Heart right ventricle (tissue), 16 donors: ENCODE measurements around the gene CYP4B1. TPM values are rescaled to one million over a fixed set of nuclear protein-coding genes. Genes with fewer than 3 reads are reported as not detected.

Experiments
- ATAC-seq, 8 donors: fragments of 200-7000 bp; cut with Tn5 transposase; one replicate each; pipeline ENCODE4 v1.9.1; 2020; ENCODE audit warnings: mild to moderate bottlenecking in 8 of 8, moderate library complexity in 8 of 8, moderate number of reproducible peaks in 1 of 8
- DNase-seq, 2 donors: peaks; one replicate each; pipeline ENCODE4 v3.0.0-alpha.2; 2020
- H3K27ac ChIP-seq, 10 donors: fragments of 200-600 bp; sonication (generic) in 2 of 10; one replicate each; pipeline versions ENCODE4 v1.5.0 to v1.8.0; 2020 to 2022; ENCODE audit warnings: mild to moderate bottlenecking in 3 of 10
- H3K27me3 ChIP-seq, 7 donors: fragments of 200-600 bp; one replicate each; pipeline ENCODE4 v1.8.0; 2021 to 2022; ENCODE audit warnings: mild to moderate bottlenecking in 2 of 7
- H3K36me3 ChIP-seq, 9 donors: fragments of 200-600 bp; sonication (generic) in 1 of 9; one replicate each; pipeline versions ENCODE4 v1.5.0 to v1.8.0; 2020 to 2022; ENCODE audit warnings: mild to moderate bottlenecking in 2 of 9
- H3K4me1 ChIP-seq, 9 donors: fragments of 200-600 bp; sonication (generic) in 1 of 9; one replicate each; pipeline versions ENCODE4 v1.5.0 to v1.8.0; 2020 to 2022; ENCODE audit warnings: mild to moderate bottlenecking in 4 of 9
- H3K4me3 ChIP-seq, 10 donors: fragments of 200-600 bp; sonication (generic) in 2 of 10; one replicate each; pipeline versions ENCODE4 v1.5.0 to v1.8.0; 2020 to 2022; ENCODE audit warnings: mild to moderate bottlenecking in 7 of 10, moderate library complexity in 2 of 10
- H3K9me3 ChIP-seq, 11 donors: fragments of 200-600 bp in 10 of 11; sonication (generic) in 2 of 11; one replicate each; pipeline versions ENCODE4 v1.5.0 to v1.8.0; 2013 to 2022; ENCODE audit warnings: mild to moderate bottlenecking in 2 of 11, control low read depth in 1 of 11, moderate library complexity in 1 of 11
- WGBS, 2 donors: extraction: QIAGEN DNeasy Blood & Tissue Kit; methylation state at CpG; one replicate each; pipeline ENCODE4 v1.1.7; 2013; ENCODE audit warnings: inconsistent platforms in 1 of 2; 5-methylcytosine and 5-hydroxymethylcytosine counted together
- intact Hi-C, 10 donors: fragments of 100-400 bp; cut with DNase I; formaldehyde crosslinking; loops; one replicate each; pipeline versions ENCODE4 v1.11.1 to v1.14.2; 2022
- polyA plus RNA-seq, 2 donors: library from polyadenylated mRNA; stranded (reverse); fragments of 200-250 nt; gene quantifications; one replicate each; pipeline ENCODE4 v1.2.3, GENCODE V29; 2013
- total RNA-seq, 10 donors: library from RNA; stranded (reverse); fragmentation: NEBNext Ultra II Directional in 3 of 10; extraction: Animal tissue kit (Norgen Biotek cat#: 25700) in 3 of 10; gene quantifications; one replicate each; pipeline versions ENCODE4 v1.2.1 to v1.2.4, GENCODE V29; 2021 to 2023
- TF ChIP-seq, protein P1 (sequence below), 9 donors: fragments of 200-600 bp; sonication (generic) in 2 of 9; IDR thresholded peaks; one replicate each; pipeline versions ENCODE4 v1.5.0 to v1.8.0; 2021 to 2022; ENCODE audit warnings: antibody characterized with exemption in 9 of 9, mild to moderate bottlenecking in 5 of 9, moderate library complexity in 1 of 9
- donor health status: Arrhythmogenic right ventricular cardiomyopathy.
- donor health status: ischemic (EF 13 %, LVEDD 7.1; RV severe dilation, severe dysfunction).
- donor health status: healthy with polysubstance abuse.
- donor health status: DM: no; HTN: yes; CAD: no.
- donor health status: DM: no; HTN: no; CAD: no.
- donor health status: ischemic (EF 25% LVEDD 6.9; RV normal size, moderate dysfunction).
- donor health status: ischemic (EF 25% LVEDD 5.7; RV mildly dilated, moderate dysfunction).
- donor health status: healthy.
- donor health status: DM: yes; HTN: yes; CAD: no.
- donor health status: Ischemic cardiomyopathy.
- donor health status: ischemic (EF 35%, LVEDD 5.7; RV mildly dilated, moderate dysfunction).
- donor health status: nonischemic (EF 11% LVEDD 7.7; RV severe dilation, severe dysfunction).
- donor health status: DM: yes; HTN: yes; CAD: no.
- donor health status: PGD.
- donor health status: ischemic (EF 29% LVEDD 5.4; RV normal size, mild dysfunction).
- donor health status: nonischemic (EF 23%, LVEDD 6.1; RV moderate dilation, normal function).

CYP4B1 gene
- total and polyA plus RNA-seq, 12 donors: 0.77 to 33.2 (median 6.3) TPM

DNA sequence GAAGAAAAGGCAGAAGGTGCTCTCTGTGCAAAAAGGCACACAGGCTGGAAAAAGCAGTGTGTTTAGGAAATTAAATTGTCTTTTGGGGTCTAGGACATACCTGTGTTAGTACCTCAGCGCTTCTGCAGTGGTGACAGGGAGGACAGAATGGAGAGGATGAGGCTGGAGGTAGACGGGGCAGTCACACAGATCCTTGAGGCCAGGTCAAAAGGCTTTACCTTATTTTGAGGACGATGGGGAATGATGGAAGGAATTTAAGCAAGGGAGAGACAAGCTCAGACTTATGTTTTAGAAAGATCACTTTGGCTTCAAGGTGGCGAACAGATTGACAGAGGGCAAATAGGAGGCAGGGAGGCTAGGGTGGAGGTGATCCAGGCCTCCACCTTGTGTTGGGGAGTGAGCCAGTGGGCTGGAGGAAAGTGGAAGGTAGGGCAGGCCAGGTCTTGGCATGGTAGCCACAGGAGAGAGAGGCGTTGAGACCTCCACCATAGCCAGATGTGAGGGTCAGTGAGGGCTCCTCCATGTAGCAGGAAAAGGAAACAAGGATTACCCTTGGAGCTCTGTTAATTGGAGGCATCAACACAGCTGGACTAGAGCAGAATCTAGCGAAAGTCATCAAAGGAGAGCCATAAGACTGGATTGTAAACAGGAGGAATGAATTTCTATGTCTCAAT lies 4.2 kb downstream of the CYP4B1 start:
- DNase-seq: no peak
- H3K27me3 ChIP-seq: peaks cover 0 to 3% (median 0%) of the 10 kb centered on the region in 7 donors
- no peak overlapping the region for H3K4me3 ChIP-seq
- H3K36me3 ChIP-seq: no peaks in the 10 kb centered on the region
- no peaks in the 10 kb centered on the region for H3K9me3 ChIP-seq
- H3K4me1 ChIP-seq: peaks cover 21 to 61% (median 40%) of the 10 kb centered on the region in 9 donors
- ATAC-seq: no peak
- H3K27ac ChIP-seq: peak overlapping the region in 2 of 10 donors; percentile 89 to 92
- TF ChIP-seq, protein P1, sequence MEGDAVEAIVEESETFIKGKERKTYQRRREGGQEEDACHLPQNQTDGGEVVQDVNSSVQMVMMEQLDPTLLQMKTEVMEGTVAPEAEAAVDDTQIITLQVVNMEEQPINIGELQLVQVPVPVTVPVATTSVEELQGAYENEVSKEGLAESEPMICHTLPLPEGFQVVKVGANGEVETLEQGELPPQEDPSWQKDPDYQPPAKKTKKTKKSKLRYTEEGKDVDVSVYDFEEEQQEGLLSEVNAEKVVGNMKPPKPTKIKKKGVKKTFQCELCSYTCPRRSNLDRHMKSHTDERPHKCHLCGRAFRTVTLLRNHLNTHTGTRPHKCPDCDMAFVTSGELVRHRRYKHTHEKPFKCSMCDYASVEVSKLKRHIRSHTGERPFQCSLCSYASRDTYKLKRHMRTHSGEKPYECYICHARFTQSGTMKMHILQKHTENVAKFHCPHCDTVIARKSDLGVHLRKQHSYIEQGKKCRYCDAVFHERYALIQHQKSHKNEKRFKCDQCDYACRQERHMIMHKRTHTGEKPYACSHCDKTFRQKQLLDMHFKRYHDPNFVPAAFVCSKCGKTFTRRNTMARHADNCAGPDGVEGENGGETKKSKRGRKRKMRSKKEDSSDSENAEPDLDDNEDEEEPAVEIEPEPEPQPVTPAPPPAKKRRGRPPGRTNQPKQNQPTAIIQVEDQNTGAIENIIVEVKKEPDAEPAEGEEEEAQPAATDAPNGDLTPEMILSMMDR (IDR thresholded peaks at IDR 0.05): no peak
- WGBS, 2 donors: 85 to 87% methylated on average over 6 of the region's 6 CpGs
- intact Hi-C loops: loop anchor here in 1 of 10 donors (10.0 kb wide), 1 partner anchor 58 kb away; no protein-coding TSS in a partner anchor

DNA sequence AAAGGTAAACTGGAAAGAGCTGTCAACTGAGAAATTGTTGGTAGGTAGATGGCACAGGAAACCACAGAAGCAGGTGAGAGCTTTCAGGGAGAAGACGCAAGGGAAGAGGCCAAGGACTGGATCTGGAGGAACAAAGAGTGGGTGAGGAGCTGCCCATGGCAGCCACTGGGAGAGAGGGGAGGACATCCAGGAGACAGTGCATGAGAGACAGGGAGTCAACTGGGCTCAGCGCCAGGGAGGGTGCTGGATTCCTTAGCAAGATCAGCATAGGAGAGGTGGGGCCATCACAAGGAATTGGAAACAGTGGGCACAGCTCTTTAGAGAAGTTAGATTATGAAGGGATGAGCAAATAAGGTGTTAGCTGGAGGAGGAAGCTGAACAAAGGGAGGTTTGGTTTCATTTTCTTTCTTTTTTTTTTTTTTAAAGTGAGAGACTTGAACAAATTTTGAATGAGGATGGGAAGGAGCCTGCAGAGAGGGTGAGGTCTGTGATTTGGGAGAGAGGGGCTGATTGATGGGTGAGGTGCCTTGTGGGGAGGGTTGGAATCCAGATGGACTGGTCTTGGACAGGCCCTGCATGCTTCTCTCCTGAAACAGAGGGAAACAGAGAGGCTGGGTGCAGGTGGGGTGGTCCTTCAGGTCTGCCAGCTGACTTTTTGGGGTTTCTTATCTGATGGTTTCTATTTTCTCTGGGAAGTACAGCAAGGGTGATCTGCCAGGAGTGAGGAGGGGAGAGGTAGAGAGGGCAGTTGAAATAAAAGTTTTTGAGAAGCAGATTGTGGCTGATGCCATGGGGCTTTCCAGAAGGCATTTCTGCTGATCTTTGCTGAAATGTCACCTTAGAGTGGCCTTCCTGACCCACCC lies 5.4 kb downstream of the CYP4B1 start:
- H3K9me3 ChIP-seq: no peaks in the 10 kb centered on the region
- no peak overlapping the region for H3K4me3 ChIP-seq
- H3K4me1 ChIP-seq: peaks cover 21 to 49% (median 37%) of the 10 kb centered on the region in 9 donors
- TF ChIP-seq, protein P1 (IDR thresholded peaks at IDR 0.05): no peak
- peak in 1 of 2 donors; percentile 40 for DNase-seq
- peaks cover 0 to 3% (median 0%) of the 10 kb centered on the region in 7 donors for H3K27me3 ChIP-seq
- no peaks in the 10 kb centered on the region for H3K36me3 ChIP-seq
- ATAC-seq: no peak
- peak overlapping the region in 7 of 10 donors; percentile 3 to 92 (median 82) for H3K27ac ChIP-seq
- intact Hi-C loops: loop anchor here in 1 of 10 donors (10.0 kb wide), 1 partner anchor 59 kb away; no protein-coding TSS in a partner anchor
- WGBS, 2 donors: 72 to 78% methylated on average over 2 of the region's 2 CpGs

GRCh38 chr1:46804926-46805325 lies 6.1 kb downstream of the CYP4B1 start:
- 74 to 75% methylated on average over 1 of the region's 1 CpG for WGBS, 2 donors
- intact Hi-C loops: loop anchor here in 2 of 10 donors (5.0 to 10.0 kb wide), 2 partner anchors 58 to 60 kb away; no protein-coding TSS in a partner anchor
- H3K36me3 ChIP-seq: no peaks in the 10 kb centered on the region
- no peak for DNase-seq
- no peaks in the 10 kb centered on the region for H3K9me3 ChIP-seq
- H3K4me3 ChIP-seq: no peak overlapping the region
- no peak for ATAC-seq
- TF ChIP-seq, protein P1 (IDR thresholded peaks at IDR 0.05): no peak
- peaks cover 0 to 3% (median 0%) of the 10 kb centered on the region in 7 donors for H3K27me3 ChIP-seq
- H3K27ac ChIP-seq: peak overlapping the region in 7 of 10 donors; percentile 79 to 92 (median 86)
- H3K4me1 ChIP-seq: peaks cover 21 to 43% (median 37%) of the 10 kb centered on the region in 9 donors

DNA sequence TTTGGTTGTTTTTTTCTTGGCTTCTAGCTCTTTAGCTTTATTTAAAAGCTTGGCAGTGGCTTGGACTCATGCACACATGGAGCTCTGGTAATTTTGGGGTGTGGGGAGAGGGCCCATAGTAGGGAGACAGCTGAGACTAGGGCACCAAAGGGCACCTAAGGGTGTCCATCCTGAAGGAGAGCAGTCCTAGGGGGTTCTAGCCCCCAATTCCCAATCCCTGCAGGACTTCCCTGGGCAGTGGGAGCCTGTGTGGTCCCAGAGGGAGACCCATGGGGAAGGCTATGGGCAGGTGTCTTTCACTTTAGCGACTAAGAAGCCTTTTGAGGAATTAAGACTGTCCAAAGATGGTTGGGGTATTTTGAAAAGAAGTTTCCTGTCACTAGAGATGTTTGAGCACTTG lies 6.9 kb downstream of the CYP4B1 start:
- Histone ChIP-seq H3K27ac (peak overlapping the region; percentile 48 to 92 (median 81)), H3K4me1 (peaks cover 26 to 51% (median 37%) of the 10 kb centered on the region in 9 donors), H3K9me3 (no peaks in the 10 kb centered on the region), H3K27me3 (peaks cover 0 to 3% (median 0%) of the 10 kb centered on the region in 7 donors), H3K4me3 (peak overlapping the region in 4 of 10 donors; percentile 4 to 18 (median 11)), H3K36me3 (no peaks in the 10 kb centered on the region)
- intact Hi-C loops: loop anchor here in 2 of 10 donors (2.0 to 10.0 kb wide), 3 partner anchors 33 to 61 kb away; no protein-coding TSS in a partner anchor
- no peak for ATAC-seq
- TF ChIP-seq, protein P1 (IDR thresholded peaks at IDR 0.05): no peak
- DNase-seq: no peak
- WGBS, 2 donors: 59 to 75% methylated on average over 1 of the region's 1 CpG
